Natural killer cell (primary cell): ENCODE results near the gene RNF227. TPM values are rescaled to one million over a fixed set of nuclear protein-coding genes. Genes with fewer than 3 reads are reported as not detected.
"Not testable (repeated sequence)": the region's sequence is repeated elsewhere in the genome, so short reads cannot be mapped to it uniquely, and the experiment has no call there.

Experiments used
- ATAC-seq, 3 donors: fragments of 150-1000 bp in 2 of 3; fragments of 200-7000 bp in 1 of 3; cut with Tn5 transposase; 1 replicate in 1 of 3; 2 replicates in 2 of 3; pipeline ENCODE4 v1.10.0; 2021; ENCODE audit warnings: mild to moderate bottlenecking in 2 of 3, moderate library complexity in 2 of 3
- DNase-seq, 2 donors: peaks; one replicate each; pipeline versions ENCODE4 v3.0.0 to v3.0.0-alpha.2; 2013 to 2021; ENCODE audit warnings: mixed read lengths in 1 of 2
- H3K27ac ChIP-seq: one replicate; pipeline ENCODE4 v1.5.1; 2013; ENCODE audit warnings: mild to moderate bottlenecking, low read length
- H3K27me3 ChIP-seq: one replicate; pipeline ENCODE4 v1.6.1; 2013; ENCODE audit warnings: low read length; ENCODE audit not compliant: control insufficient read depth, insufficient read depth
- H3K36me3 ChIP-seq: one replicate; pipeline ENCODE4 v1.6.1; 2013; ENCODE audit warnings: low read length; ENCODE audit not compliant: control insufficient read depth, insufficient read depth
- H3K4me1 ChIP-seq: one replicate; pipeline ENCODE4 v1.6.1; 2013; ENCODE audit warnings: low read length; ENCODE audit not compliant: control insufficient read depth, insufficient read depth
- H3K4me3 ChIP-seq: one replicate; pipeline ENCODE4 v1.5.1; 2013; ENCODE audit warnings: low read length
- H3K9me3 ChIP-seq: one replicate; pipeline ENCODE4 v1.6.1; 2013; ENCODE audit warnings: low read length; ENCODE audit not compliant: control insufficient read depth, insufficient read depth
- H3K27ac Mint-ChIP-seq, 2 donors: one replicate each; pipeline ENCODE4 v1.8.0; 2022; ENCODE audit warnings: mild to moderate bottlenecking in 2 of 2, mixed read lengths in 2 of 2, moderate library complexity in 1 of 2
- H3K27me3 Mint-ChIP-seq, 2 donors: one replicate each; pipeline ENCODE4 v1.8.0; 2022; ENCODE audit warnings: low read depth in 2 of 2, mixed read lengths in 2 of 2
- H3K36me3 Mint-ChIP-seq: one replicate; pipeline ENCODE4 v1.8.0; 2022; ENCODE audit warnings: mixed read lengths
- H3K4me1 Mint-ChIP-seq, 2 donors: one replicate each; pipeline ENCODE4 v1.8.0; 2022; ENCODE audit warnings: mixed read lengths in 2 of 2
- H3K4me3 Mint-ChIP-seq: one replicate; pipeline ENCODE4 v1.8.0; 2022; ENCODE audit warnings: mild to moderate bottlenecking, moderate library complexity, mixed read lengths
- H3K9me3 Mint-ChIP-seq, 2 donors: one replicate each; pipeline ENCODE4 v1.8.0; 2022; ENCODE audit warnings: mixed read lengths in 2 of 2
- WGBS: methylation state at CpG from one replicate; pipeline ENCODE4 v1.1.7; 2013; ENCODE audit warnings: missing lambda C conversion rate; ENCODE audit not compliant: insufficient coverage; 5-methylcytosine and 5-hydroxymethylcytosine counted together
- intact Hi-C: fragments of 100-400 bp; cut with micrococcal nuclease; formaldehyde crosslinking; loops from one replicate; pipeline ENCODE4 v1.14.2; 2022
- total RNA-seq, 4 donors: library from RNA; stranded (reverse); fragments of 120-200 nt in 1 of 4; gene quantifications; one replicate each; pipeline versions ENCODE4 v1.2.3 to v1.2.4, GENCODE V29; 2013 to 2022
- TF ChIP-seq, protein P1 (sequence below): fragments of 200-600 bp; IDR thresholded peaks from one replicate; pipeline ENCODE4 v1.8.0; 2022; ENCODE audit warnings: antibody characterized with exemption

Gene RNF227
- total RNA-seq, 3 donors from 2014 or later (not counting 1 experiment from before 2014, with no cell fraction given), result 3.6 to 5.9 (median 4.7) TPM

DNA sequence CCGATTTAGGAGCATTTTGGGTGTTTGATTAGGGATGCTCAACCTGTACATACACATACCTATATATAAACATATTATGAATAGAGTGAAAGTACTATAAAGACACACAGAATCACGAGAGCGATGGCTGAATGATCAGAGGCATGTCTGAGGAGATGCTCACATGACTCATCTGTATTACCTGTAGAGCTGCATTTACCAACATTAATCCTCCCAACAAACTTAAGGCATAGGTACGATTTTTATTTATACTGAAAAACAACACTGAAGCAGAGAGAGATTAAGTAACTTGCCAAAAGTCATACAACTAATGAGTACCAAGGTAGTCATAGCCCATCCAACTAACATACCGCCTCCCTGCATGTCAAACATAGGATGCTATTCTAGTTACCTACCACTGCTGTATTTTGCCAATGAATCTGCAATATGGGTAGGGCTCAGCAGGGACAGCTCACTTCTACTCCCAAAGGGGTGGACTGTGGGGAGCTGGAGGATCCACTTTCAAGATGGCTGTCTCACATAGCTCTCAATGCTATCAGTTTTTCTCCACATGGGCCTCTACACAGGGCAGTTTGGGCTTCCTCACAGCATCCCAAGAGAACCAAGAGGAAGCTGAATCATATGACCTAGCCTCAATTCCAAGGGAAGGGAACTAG lies 51.0 kb downstream of the RNF227 start:
- no peak overlapping the region for H3K27ac ChIP-seq
- TF ChIP-seq, protein P1, sequence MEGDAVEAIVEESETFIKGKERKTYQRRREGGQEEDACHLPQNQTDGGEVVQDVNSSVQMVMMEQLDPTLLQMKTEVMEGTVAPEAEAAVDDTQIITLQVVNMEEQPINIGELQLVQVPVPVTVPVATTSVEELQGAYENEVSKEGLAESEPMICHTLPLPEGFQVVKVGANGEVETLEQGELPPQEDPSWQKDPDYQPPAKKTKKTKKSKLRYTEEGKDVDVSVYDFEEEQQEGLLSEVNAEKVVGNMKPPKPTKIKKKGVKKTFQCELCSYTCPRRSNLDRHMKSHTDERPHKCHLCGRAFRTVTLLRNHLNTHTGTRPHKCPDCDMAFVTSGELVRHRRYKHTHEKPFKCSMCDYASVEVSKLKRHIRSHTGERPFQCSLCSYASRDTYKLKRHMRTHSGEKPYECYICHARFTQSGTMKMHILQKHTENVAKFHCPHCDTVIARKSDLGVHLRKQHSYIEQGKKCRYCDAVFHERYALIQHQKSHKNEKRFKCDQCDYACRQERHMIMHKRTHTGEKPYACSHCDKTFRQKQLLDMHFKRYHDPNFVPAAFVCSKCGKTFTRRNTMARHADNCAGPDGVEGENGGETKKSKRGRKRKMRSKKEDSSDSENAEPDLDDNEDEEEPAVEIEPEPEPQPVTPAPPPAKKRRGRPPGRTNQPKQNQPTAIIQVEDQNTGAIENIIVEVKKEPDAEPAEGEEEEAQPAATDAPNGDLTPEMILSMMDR, result no peak
- no peaks in the 10 kb centered on the region for H3K36me3 ChIP-seq
- H3K36me3 Mint-ChIP-seq, result no peaks in the 10 kb centered on the region
- H3K27me3 ChIP-seq, result no peaks in the 10 kb centered on the region
- H3K4me3 Mint-ChIP-seq, result no peak overlapping the region
- no peaks in the 10 kb centered on the region for H3K9me3 ChIP-seq
- no peak overlapping the region for H3K27ac Mint-ChIP-seq
- H3K4me1 ChIP-seq, result peaks cover 14% of the 10 kb centered on the region
- peaks cover 33 to 36% of the 10 kb centered on the region in 2 donors for H3K4me1 Mint-ChIP-seq
- no peaks in the 10 kb centered on the region for H3K27me3 Mint-ChIP-seq
- ATAC-seq (no peak), DNase-seq (peak in 1 of 2 donors; percentile 6)
- no peak overlapping the region for H3K4me3 ChIP-seq
- intact Hi-C loops, result loop anchor here (5.0 kb wide), 1 partner anchor 47 kb away; no protein-coding TSS in a partner anchor
- no peaks in the 10 kb centered on the region for H3K9me3 Mint-ChIP-seq
- WGBS, result 100% methylated on average over 2 of the region's 5 CpGs

DNA sequence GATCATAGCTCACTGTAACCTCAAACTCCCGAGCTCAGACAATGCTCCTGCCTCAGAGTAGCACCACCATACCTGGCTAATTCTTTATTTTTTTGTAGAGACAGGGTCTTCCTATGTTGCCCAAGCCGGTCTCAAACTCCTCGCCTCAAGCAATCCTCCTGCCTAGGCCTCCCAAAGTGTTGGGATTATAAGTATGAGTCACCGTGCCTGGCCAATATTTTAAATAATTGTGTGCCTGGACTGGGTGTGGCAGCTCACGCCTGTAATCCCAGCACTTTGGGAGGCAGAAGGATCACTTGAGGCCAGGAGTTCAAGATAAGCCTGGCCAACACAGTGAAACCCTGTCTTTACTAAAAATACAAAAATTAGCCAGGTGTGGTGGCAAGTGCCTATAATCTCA lies 51.7 kb downstream of the RNF227 start:
- H3K27ac ChIP-seq, H3K36me3 Mint-ChIP-seq, ATAC-seq, H3K4me3 ChIP-seq, H3K27me3 ChIP-seq, H3K9me3 Mint-ChIP-seq, DNase-seq, H3K27ac Mint-ChIP-seq, H3K36me3 ChIP-seq, H3K27me3 Mint-ChIP-seq, H3K9me3 ChIP-seq, H3K4me3 Mint-ChIP-seq: not testable (repeated sequence)
- peaks cover 33 to 36% of the 10 kb centered on the region in 2 donors for H3K4me1 Mint-ChIP-seq
- intact Hi-C loops, result loop anchor here (5.0 kb wide), 1 partner anchor 48 kb away; no protein-coding TSS in a partner anchor
- WGBS, result 78% methylated on average over 5 of the region's 5 CpGs
- H3K4me1 ChIP-seq, result peaks cover 14% of the 10 kb centered on the region

Other genes with a start within 250 kb of the RNF227 start
- 10 to 100 TPM; 56.5 to 65.5 (median 62.0) TPM for gene TP53, start 228.8 kb downstream of the RNF227 start, total RNA-seq
- 10 to 100 TPM in 2 of 3 donors, 1 to 10 TPM in 1; 9.9 to 12.8 (median 12.0) TPM for gene WRAP53, start 227.8 kb downstream of the RNF227 start, total RNA-seq
- gene EFNB3, start 211.1 kb downstream of the RNF227 start, total RNA-seq, result not detected
- under 1 TPM in 2 of 3 donors, not detected in 1; 0.05 to 0.07 TPM for gene DNAH2, start 198.5 kb downstream of the RNF227 start, total RNA-seq
- gene KDM6B, start 82.1 kb downstream of the RNF227 start, total RNA-seq, result 100 to 1,000 TPM; 104 to 165 (median 149) TPM
- gene TMEM88, start 61.2 kb downstream of the RNF227 start, total RNA-seq, result 10 to 100 TPM; 12.7 to 45.5 (median 27.6) TPM
- 10 to 100 TPM; 35.9 to 40.3 (median 37.3) TPM for gene NAA38, start 58.7 kb downstream of the RNF227 start, total RNA-seq
- 10 to 100 TPM; 11.0 to 18.3 (median 11.5) TPM for gene CYB5D1, start 58.3 kb downstream of the RNF227 start, total RNA-seq
- gene CHD3, start 27.5 kb downstream of the RNF227 start, total RNA-seq, result 100 to 1,000 TPM; 215 to 275 (median 218) TPM
- gene KCNAB3, start 13.6 kb upstream of the RNF227 start, total RNA-seq, result 10 to 100 TPM in 1 of 3 donors, 1 to 10 TPM in 2; 7.9 to 11.7 (median 9.3) TPM
- gene TRAPPC1, start 15.7 kb upstream of the RNF227 start, total RNA-seq, result 100 to 1,000 TPM; 122 to 144 (median 135) TPM
- 10 to 100 TPM; 36.3 to 49.8 (median 45.2) TPM for gene CNTROB, start 15.9 kb upstream of the RNF227 start, total RNA-seq
- not detected for gene GUCY2D, start 86.3 kb upstream of the RNF227 start, total RNA-seq
- not detected for gene ALOX15B, start 122.8 kb upstream of the RNF227 start, total RNA-seq
- under 1 TPM; 0.29 to 0.58 (median 0.56) TPM for gene ALOX12B, start 171.4 kb upstream of the RNF227 start, total RNA-seq
- not detected for gene ALOXE3, start 202.2 kb upstream of the RNF227 start, total RNA-seq
- gene HES7, start 207.8 kb upstream of the RNF227 start, total RNA-seq, result under 1 TPM; 0.50 to 0.77 (median 0.61) TPM
- 1,000 to 10,000 TPM in 1 of 3 donors, 100 to 1,000 TPM in 2; 636 to 1,422 (median 923) TPM for gene PER1, start 236.1 kb upstream of the RNF227 start, total RNA-seq
- gene VAMP2, start 246.7 kb upstream of the RNF227 start, total RNA-seq, result 100 to 1,000 TPM; 191 to 315 (median 234) TPM